Stimulated activated naive CD8-positive, alpha-beta T cell treated with anti-CD3 and anti-CD28 coated beads, Interleukin-15, amount 100 ng/mL, for 72 hours (primary cell): ENCODE data around the gene FAM228B.
"Not testable (repeated sequence)": the region's sequence is repeated elsewhere in the genome, so short reads cannot be mapped to it uniquely, and the experiment has no call there.

Source experiments
- ATAC-seq: fragments of 150-1000 bp; cut with Tn5 transposase; 2 replicates; pipeline ENCODE4 v1.10.0; 2021; ENCODE audit warnings: mild to moderate bottlenecking, moderate library complexity
- DNase-seq, 2 donors: peaks; one replicate each; pipeline ENCODE4 v3.0.0; 2021 to 2022
- H3K27ac Mint-ChIP-seq, 2 donors: one replicate each; pipeline ENCODE4 v1.8.0; 2022; ENCODE audit warnings: mild to moderate bottlenecking in 2 of 2, mixed read lengths in 2 of 2, moderate library complexity in 2 of 2
- H3K27me3 Mint-ChIP-seq: one replicate; pipeline ENCODE4 v1.8.0; 2022; ENCODE audit warnings: mixed read lengths
- H3K4me1 Mint-ChIP-seq: one replicate; pipeline ENCODE4 v1.8.0; 2022; ENCODE audit warnings: mild to moderate bottlenecking, mixed read lengths
- H3K4me3 Mint-ChIP-seq, 2 donors: one replicate each; pipeline ENCODE4 v1.8.0; 2022; ENCODE audit warnings: mild to moderate bottlenecking in 2 of 2, mixed read lengths in 2 of 2, moderate library complexity in 1 of 2
- H3K9me3 Mint-ChIP-seq, 2 donors: one replicate each; pipeline ENCODE4 v1.8.0; 2022; ENCODE audit warnings: mixed read lengths in 2 of 2

FAM228B gene

DNA sequence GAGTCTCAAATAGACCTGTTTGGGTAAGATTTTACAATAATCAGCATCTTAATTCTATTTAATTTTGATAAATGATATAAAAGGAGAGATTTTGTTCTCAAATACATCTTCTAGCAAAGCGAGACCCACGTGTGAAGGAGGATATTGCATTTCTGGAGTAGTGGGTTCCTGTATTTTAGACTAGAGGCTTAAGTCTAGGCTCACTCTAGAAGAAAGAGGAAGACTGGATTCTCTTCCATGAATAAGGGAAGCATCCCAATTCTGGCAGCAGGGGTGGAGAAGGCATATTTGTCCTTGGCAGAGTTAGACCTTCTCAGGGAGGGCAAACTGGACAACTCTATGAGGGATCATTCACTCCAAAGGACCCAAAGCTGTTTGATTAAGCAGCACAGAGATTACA lies 40.3 kb downstream of the FAM228B start:
- no peak for ATAC-seq
- Mint-ChIP-seq H3K4me3 (no peak overlapping the region), H3K9me3 (no peaks in the 10 kb centered on the region), H3K4me1 (no peaks in the 10 kb centered on the region), H3K27me3 (no peaks in the 10 kb centered on the region), H3K27ac (no peak overlapping the region)
- no peak for DNase-seq

- peak; percentile 88 for ATAC-seq
- H3K4me1 Mint-ChIP-seq = no peaks in the 10 kb centered on the region
- DNase-seq = peak; percentile 53 to 56
- no peaks in the 10 kb centered on the region for H3K9me3 Mint-ChIP-seq
- H3K27me3 Mint-ChIP-seq = no peaks in the 10 kb centered on the region
- H3K27ac Mint-ChIP-seq = no peak overlapping the region
- H3K4me3 Mint-ChIP-seq = no peak overlapping the region
Measured at GRCh38 chr2:24164416-24164973, 41.2 kb downstream of the FAM228B start.

- Mint-ChIP-seq H3K27ac (no peak overlapping the region), H3K4me3 (no peak overlapping the region), H3K4me1 (no peaks in the 10 kb centered on the region), H3K27me3 (peaks cover 12% of the 10 kb centered on the region), H3K9me3 (peaks cover 0 to 3% of the 10 kb centered on the region in 2 donors)
- DNase-seq = no peak
- ATAC-seq = no peak
Measured at GRCh38 chr2:24169023-24169422, 45.8 kb downstream of the FAM228B start.

- Mint-ChIP-seq H3K27me3 (peaks cover 16% of the 10 kb centered on the region), H3K4me3 (no peak within 1 kb of the TSS), H3K4me1 (no peaks in the 10 kb centered on the region), H3K9me3 (peaks cover 0 to 4% of the 10 kb centered on the region in 2 donors), H3K27ac (no peak within 1 kb of the TSS)
- ATAC-seq (peak; percentile 52), DNase-seq (no peak)
Measured at GRCh38 chr2:24174851-24175277, 51.6 kb downstream of the FAM228B start, which contains the start of gene FAM228A. TSS of gene FAM228A (plus strand) at chr2:24175053. CDS start at chr2:24175481, 428 bp downstream.

GRCh38 chr2:24175631-24176187 lies 52.4 kb downstream of the FAM228B start:
- Mint-ChIP-seq H3K4me1 (no peaks in the 10 kb centered on the region), H3K4me3 (no peak overlapping the region), H3K27me3 (peaks cover 16% of the 10 kb centered on the region), H3K27ac (no peak overlapping the region), H3K9me3 (peaks cover 0 to 4% of the 10 kb centered on the region in 2 donors)
- DNase-seq = no peak
- ATAC-seq = no peak

GRCh38 chr2:24176326-24176725 lies 53.1 kb downstream of the FAM228B start:
- Mint-ChIP-seq H3K27me3 (peaks cover 16% of the 10 kb centered on the region), H3K27ac (no peak overlapping the region), H3K9me3 (peaks cover 0 to 4% of the 10 kb centered on the region in 2 donors), H3K4me3 (no peak overlapping the region), H3K4me1 (no peaks in the 10 kb centered on the region)
- no peak for DNase-seq
- no peak for ATAC-seq

- H3K27ac Mint-ChIP-seq = no peak overlapping the region
- no peak for DNase-seq
- H3K4me1 Mint-ChIP-seq = no peaks in the 10 kb centered on the region
- no peak for ATAC-seq
- no peak overlapping the region for H3K4me3 Mint-ChIP-seq
- no peaks in the 10 kb centered on the region for H3K9me3 Mint-ChIP-seq
- H3K27me3 Mint-ChIP-seq = no peaks in the 10 kb centered on the region
Measured at GRCh38 chr2:24179683-24180082, 56.4 kb downstream of the FAM228B start.

GRCh38 chr2:24181849-24182248 lies 58.6 kb downstream of the FAM228B start:
- H3K27ac Mint-ChIP-seq = no peak overlapping the region
- H3K27me3 Mint-ChIP-seq = no peaks in the 10 kb centered on the region
- ATAC-seq (no peak), DNase-seq (no peak)
- H3K4me3 Mint-ChIP-seq = no peak overlapping the region
- H3K9me3 Mint-ChIP-seq = no peaks in the 10 kb centered on the region
- H3K4me1 Mint-ChIP-seq = no peaks in the 10 kb centered on the region

DNA sequence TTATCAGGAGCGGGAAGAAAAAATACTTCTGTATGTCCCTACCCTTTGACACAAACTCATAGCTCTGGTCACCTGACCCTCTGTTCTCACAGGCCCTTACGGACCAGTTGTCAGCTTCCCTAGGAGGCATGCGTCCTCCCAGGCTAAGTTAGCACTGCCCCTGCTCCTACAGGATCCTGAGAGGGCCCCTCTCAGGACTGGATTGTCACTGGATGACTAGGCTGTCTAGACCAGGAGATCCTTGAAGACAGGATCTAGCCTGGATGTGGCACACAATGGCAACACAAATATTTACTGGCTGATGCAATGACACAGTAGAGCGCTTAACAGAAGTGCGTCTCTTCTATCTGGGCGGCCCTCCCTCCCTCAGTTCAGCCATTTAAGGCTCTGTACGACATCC lies 59.2 kb downstream of the FAM228B start:
- Mint-ChIP-seq H3K9me3 (peaks cover 0 to 5% of the 10 kb centered on the region in 2 donors), H3K4me1 (no peaks in the 10 kb centered on the region), H3K4me3 (no peak overlapping the region), H3K27me3 (no peaks in the 10 kb centered on the region), H3K27ac (peak overlapping the region in 1 of 2 donors; percentile 34)
- DNase-seq (no peak), ATAC-seq (no peak)

GRCh38 chr2:24183366-24184069 lies 60.2 kb downstream of the FAM228B start:
- DNase-seq = no peak
- Mint-ChIP-seq H3K27ac (no peak overlapping the region), H3K4me1 (no peaks in the 10 kb centered on the region), H3K4me3 (no peak overlapping the region), H3K27me3 (no peaks in the 10 kb centered on the region), H3K9me3 (peaks cover 0 to 9% of the 10 kb centered on the region in 2 donors)
- no peak for ATAC-seq

GRCh38 chr2:24189551-24189950 lies 66.3 kb downstream of the FAM228B start:
- H3K27ac Mint-ChIP-seq = no peak overlapping the region
- ATAC-seq (no peak), DNase-seq (no peak)
- H3K4me1 Mint-ChIP-seq = no peaks in the 10 kb centered on the region
- no peak overlapping the region for H3K4me3 Mint-ChIP-seq
- no peaks in the 10 kb centered on the region for H3K27me3 Mint-ChIP-seq
- H3K9me3 Mint-ChIP-seq = peaks cover 9 to 13% of the 10 kb centered on the region in 2 donors

GRCh38 chr2:24190503-24190902 lies 67.2 kb downstream of the FAM228B start:
- peaks cover 9 to 13% of the 10 kb centered on the region in 2 donors for H3K9me3 Mint-ChIP-seq
- no peaks in the 10 kb centered on the region for H3K4me1 Mint-ChIP-seq
- no peak for ATAC-seq

DNA sequence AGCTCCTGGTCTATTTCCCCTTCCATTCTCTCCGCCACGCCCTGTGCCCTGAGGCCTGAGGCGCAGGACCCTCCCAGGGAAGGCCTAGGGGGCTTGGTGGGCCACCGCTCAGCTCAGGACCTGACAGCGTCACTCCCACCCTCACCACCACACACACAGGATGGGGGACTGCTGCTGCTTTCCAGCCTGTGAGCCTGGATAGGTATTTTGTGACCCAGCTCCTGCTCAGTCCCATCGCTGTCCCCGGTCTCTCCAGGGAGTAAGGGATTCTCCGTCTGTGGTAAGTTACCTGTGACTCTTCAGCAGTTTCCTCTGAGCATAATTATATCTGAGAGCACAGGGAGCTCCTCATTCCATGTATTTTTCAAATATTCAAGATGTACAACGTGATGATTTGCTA lies 67.9 kb downstream of the FAM228B start:
- DNase-seq = no peak
- Mint-ChIP-seq H3K9me3 (peaks cover 9 to 13% of the 10 kb centered on the region in 2 donors), H3K27ac (no peak overlapping the region), H3K4me3 (no peak overlapping the region), H3K4me1 (no peaks in the 10 kb centered on the region), H3K27me3 (no peaks in the 10 kb centered on the region)
- ATAC-seq = no peak

More at GRCh38 chr2:24190503-24190902, 67.2 kb downstream of the FAM228B start:
- H3K4me3 Mint-ChIP-seq = no peak overlapping the region
- no peak overlapping the region for H3K27ac Mint-ChIP-seq
- no peaks in the 10 kb centered on the region for H3K27me3 Mint-ChIP-seq
- no peak for DNase-seq

- no peaks in the 10 kb centered on the region for H3K27me3 Mint-ChIP-seq
- H3K27ac Mint-ChIP-seq = no peak overlapping the region
- no peak for DNase-seq
- H3K9me3 Mint-ChIP-seq = peaks cover 14 to 18% of the 10 kb centered on the region in 2 donors
- H3K4me3 Mint-ChIP-seq = no peak overlapping the region
- H3K4me1 Mint-ChIP-seq = no peaks in the 10 kb centered on the region
- ATAC-seq = no peak
Measured at GRCh38 chr2:24191848-24192247, 68.6 kb downstream of the FAM228B start.

DNA sequence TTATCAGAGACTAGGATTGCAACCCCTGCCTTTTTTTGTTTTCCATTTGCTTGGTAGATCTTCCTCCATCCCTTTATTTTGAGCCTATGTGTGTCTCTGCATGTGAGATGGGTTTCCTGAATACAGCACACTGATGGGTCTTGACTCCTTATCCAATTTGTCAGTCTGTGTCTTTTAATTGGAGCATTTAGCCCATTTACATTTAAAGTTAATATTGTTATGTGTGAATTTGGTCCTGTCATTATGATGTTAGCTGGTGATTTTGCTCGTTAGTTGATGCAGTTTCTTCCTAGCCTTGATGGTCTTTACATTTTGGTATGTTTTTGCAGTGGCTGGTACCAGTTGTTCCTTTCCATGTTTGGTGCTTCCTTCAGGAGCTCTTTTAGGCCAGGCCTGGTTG lies 73.9 kb downstream of the FAM228B start:
- H3K27me3 Mint-ChIP-seq, H3K4me3 Mint-ChIP-seq, ATAC-seq, H3K4me1 Mint-ChIP-seq, DNase-seq, H3K27ac Mint-ChIP-seq: not testable (repeated sequence)
- peaks cover 6 to 32% of the 10 kb centered on the region in 2 donors for H3K9me3 Mint-ChIP-seq

DNA sequence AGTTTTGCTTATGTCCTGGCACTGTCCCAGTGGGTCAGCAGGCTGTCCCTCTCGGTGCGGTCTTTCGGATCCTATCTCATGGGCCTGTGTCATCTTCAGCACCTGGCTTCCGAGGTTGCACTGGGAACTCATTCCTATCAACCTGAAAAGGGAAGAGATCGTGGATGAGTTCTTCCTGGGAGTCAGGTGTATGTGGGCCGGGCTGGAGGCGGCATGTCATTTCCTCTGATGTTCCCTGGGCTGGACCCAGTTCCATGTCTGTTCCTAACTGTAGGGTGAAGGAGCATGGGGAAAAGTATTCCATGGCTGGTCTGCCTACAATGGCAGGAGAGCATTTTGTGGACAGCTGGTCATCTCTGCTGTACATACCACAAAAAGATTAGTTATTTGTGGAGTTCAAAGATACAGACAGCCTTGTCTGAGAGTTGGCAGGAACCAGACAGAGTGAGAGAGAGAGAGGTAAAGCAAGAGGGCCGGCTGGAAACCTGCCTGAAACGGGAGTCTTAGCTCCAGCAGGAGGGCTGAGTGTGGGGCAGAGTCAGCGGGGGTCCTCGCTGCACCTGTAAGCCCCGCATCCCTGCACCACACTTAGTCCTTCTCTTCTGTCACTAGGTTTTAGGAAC lies 76.8 kb downstream of the FAM228B start:
- H3K27ac Mint-ChIP-seq = no peak overlapping the region
- H3K27me3 Mint-ChIP-seq = no peaks in the 10 kb centered on the region
- H3K9me3 Mint-ChIP-seq = peaks cover 6 to 22% of the 10 kb centered on the region in 2 donors
- DNase-seq (no peak), ATAC-seq (no peak)
- H3K4me1 Mint-ChIP-seq = no peaks in the 10 kb centered on the region
- H3K4me3 Mint-ChIP-seq = no peak overlapping the region
